ENCODE data around the gene STMP1.
A peak's percentile ranks its signal among the peaks of the same experiment; 100 is the strongest.
"Not testable (repeated sequence)": the region's sequence is repeated elsewhere in the genome, so short reads cannot be mapped to it uniquely, and the experiment has no call there.

STMP1 gene

DNA sequence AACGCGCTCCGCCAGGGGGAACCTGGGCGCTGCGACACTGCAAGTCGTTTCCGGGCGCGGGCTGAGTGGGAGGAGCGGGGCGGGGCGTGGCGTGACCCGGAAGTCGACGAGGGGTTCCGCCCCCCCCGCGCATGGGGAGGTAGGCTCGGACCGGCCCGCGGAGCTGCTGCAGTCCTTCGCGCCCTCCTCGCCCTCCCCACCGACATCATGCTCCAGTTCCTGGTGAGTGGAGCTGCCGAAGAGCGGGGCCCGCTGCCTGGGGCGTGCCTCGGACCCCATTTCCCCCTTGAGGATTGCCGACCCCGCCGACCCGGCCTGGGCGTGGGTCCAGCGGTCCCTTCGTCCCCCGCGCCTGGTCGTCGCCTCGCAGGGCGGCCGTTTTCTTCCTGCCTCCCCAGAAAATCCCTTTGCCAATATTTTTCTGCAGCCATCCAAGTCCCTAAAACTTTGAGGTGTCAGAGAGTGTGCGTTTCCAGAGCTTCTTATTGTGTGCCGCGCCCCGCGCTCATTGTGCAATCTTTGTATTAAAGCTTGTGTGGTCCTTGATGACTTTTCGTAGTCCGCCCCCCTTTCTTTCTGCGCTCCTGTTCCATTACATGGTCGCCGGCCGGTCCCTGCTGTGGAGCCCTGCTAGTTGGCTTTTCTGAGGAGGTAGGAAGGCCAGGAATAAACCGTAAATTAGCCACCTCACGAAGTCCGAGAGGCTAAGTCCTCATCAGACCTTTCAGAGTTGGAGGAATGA is at the start of gene STMP1:
Gene STMP1 (plus strand): TSS at position 142 of the 742 bp plus-strand sequence.
- DNase-seq (ENCODE audit: low read depth) = peak; percentile 94

- no peak for DNase-seq (ENCODE audit: low read depth)
Observed at GRCh38 chr7:135616136-135616535, 46.2 kb upstream of the STMP1 start.

GRCh38 chr7:135617781-135618180 is 44.5 kb upstream of the STMP1 start:
- no peak for DNase-seq (ENCODE audit: low read depth)

DNA sequence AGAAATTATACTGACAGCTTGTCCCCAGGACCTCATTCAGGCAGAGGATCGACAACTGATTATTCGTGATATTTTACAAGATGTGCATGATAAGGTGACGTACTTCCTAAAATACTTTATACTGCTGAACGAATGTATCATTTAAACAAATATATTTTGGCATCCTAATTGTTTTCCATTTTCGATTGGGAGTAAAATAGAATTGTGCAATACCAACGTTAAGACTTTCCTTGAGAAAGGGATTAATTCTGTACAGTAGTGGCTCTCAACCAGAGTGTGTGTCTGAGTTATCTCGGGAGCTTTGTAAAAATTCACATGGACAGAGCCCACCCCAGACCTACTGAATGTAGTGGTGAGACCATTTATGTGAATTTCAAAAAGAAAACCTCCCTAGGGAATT is 43.8 kb upstream of the STMP1 start:
- no peak for DNase-seq (ENCODE audit: low read depth)

DNA sequence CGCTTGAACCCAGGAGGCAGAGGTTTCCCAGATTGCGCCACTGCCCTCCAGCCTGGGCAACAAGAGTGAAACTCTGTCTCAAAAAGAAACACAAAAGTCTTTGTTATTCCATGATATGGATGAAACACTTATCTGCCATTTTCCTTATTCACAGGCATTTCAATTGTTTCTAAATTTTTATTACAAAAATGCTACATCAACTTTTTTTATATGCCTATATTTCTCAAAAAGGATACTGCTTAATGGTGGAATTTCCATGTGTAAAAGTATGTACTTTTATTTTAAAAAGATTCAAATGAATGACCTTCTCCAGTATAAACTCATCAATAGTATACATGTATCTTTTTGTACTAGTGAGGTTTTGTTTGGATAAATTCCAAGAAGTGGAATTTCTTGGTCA is 41.9 kb upstream of the STMP1 start:
- no peak for DNase-seq (ENCODE audit: low read depth)

GRCh38 chr7:135620980-135621850 is 41.1 kb upstream of the STMP1 start:
- DNase-seq (ENCODE audit: low read depth) = peak; percentile 89

DNA sequence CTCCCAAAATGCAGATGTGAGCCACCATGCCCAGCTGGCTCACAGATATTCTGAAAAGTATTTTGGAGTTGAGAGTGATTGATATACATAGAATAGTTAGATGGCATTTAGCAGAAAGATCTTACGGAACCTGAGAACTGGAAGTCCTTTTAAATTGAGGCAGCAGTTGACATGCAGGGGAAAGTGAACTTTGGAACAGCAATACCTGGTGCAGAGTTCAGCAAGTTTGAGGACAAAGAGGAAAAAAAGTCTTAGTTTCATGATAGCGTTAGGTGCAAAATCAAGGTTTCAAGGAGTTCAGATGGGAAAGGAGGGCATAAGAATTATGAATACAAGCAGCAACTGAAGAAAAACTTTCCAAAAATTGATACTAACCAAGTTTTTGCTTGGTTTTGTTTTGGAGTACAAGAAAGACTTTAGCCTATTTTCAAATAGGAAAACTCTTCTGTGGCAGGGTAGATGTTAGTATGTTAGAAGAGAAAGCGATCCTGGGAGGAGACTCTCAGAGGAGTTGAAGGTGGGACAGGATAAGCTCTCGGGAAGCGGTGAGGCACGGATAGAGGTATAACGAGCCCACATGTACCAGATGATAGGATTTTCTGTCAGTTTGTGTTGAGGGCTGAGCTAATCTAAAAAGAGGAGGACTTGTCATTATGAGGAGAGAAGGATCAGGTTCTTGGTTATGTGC is 28.0 kb upstream of the STMP1 start:
- DNase-seq (ENCODE audit: low read depth) = no peak

- DNase-seq (ENCODE audit: low read depth) = not testable (repeated sequence)
Observed at GRCh38 chr7:135639690-135640089, 22.6 kb upstream of the STMP1 start.

DNA sequence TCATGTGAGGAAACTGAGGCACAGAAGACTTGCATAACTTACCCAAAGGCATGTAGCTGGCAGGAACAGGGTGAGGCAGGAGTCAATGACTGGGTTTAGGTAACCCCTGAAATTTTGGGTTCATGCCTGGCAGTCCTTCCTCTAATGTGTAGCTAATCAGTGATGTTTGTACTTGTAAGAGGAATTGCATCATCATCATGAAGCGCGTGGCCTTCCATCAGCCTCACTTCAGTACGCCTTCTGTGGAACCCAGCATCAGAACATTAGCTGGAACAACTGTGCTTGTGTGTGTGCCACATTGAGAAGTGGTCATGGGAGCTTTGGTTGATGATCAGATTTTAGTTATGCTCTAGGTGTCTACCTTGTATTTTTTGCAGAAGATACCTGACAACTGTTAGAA is 18.2 kb upstream of the STMP1 start:
- no peak for DNase-seq (ENCODE audit: low read depth)

DNA sequence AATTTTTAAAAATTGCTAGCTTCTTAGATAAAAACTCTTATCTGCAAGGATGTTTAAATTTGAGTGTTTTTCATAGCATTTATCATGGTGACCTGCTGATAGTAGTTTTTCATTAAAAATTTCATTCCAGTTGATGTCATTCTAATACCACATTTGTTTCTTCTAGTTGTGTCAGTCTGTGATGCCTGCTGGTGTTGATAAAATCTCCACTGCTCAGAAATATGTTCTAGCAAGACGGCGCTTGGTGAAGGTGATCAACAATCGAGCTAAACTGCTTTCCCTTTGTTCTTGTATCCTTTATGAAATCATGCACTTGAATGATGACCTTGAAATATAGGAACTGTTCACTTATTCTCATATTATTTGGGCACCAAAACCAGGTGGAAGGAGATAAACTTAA is 17.6 kb upstream of the STMP1 start:
- no peak for DNase-seq (ENCODE audit: low read depth)

GRCh38 chr7:135645296-135645904 is 16.9 kb upstream of the STMP1 start:
- peak; percentile 62 for DNase-seq (ENCODE audit: low read depth)

- DNase-seq (ENCODE audit: low read depth) = no peak
Observed at GRCh38 chr7:135647755-135648154, 14.6 kb upstream of the STMP1 start.

GRCh38 chr7:135648235-135648634 is 14.1 kb upstream of the STMP1 start:
- no peak for DNase-seq (ENCODE audit: low read depth)

DNA sequence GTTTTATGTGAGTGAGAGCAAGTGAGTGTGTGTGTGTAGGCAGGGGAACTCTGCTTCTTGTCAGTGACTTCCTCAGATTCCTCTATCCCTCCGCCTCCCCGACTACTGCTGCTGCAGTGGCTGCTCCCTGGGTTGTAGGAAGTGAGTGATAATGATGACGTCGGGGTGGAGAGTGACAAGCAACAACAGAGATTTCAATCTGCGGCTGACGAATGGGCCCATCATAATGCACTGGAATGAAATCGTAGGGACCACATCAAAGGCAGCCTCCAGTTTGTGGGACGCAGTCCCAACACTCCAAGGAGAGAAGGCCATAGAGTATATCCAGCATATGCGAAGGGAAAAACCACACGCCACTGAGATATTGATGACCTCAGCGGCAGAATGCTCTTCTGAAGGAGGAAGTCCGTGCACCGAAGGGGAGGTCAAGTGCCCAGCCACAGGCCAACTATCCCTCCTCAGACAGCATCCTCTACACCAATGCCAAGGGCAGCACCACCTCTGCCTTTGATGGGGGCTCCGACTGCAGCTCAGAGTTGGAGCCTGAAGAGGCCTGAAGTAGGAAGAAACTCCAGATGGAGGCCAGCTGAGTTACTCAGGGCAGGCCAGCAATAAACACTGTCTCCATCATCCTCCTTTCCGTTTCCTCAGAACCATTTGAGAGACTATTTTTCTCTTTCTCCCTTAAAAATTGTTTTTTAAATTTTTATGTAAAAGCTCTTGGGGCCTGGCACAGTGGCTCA is 11.3 kb upstream of the STMP1 start:
- peak; percentile 22 for DNase-seq (ENCODE audit: low read depth)

GRCh38 chr7:135653340-135654080 is 8.8 kb upstream of the STMP1 start:
- DNase-seq (ENCODE audit: low read depth) = no peak

DNA sequence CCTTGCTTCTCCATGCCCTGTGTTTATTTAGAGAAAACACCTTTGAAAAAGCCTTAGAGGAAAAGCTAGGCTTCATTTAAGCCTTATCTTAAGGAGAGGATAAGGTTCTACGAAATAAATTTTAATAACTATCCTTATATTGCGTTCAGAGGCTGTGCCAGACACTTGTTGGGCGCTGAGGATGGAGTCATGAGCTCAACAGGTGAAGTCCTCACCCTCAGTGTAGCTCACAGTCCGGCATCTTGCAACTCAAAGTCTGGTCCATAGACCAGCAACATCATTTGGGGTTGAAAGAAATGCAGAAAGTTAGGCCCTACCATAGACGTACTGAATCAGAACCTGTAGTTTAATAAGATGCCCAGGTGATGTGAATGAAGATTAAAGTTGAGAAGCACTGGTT is 3.8 kb upstream of the STMP1 start:
- DNase-seq (ENCODE audit: low read depth) = no peak

- DNase-seq (ENCODE audit: low read depth) = no peak
Observed at GRCh38 chr7:135659159-135659846, 3.0 kb upstream of the STMP1 start.

DNA sequence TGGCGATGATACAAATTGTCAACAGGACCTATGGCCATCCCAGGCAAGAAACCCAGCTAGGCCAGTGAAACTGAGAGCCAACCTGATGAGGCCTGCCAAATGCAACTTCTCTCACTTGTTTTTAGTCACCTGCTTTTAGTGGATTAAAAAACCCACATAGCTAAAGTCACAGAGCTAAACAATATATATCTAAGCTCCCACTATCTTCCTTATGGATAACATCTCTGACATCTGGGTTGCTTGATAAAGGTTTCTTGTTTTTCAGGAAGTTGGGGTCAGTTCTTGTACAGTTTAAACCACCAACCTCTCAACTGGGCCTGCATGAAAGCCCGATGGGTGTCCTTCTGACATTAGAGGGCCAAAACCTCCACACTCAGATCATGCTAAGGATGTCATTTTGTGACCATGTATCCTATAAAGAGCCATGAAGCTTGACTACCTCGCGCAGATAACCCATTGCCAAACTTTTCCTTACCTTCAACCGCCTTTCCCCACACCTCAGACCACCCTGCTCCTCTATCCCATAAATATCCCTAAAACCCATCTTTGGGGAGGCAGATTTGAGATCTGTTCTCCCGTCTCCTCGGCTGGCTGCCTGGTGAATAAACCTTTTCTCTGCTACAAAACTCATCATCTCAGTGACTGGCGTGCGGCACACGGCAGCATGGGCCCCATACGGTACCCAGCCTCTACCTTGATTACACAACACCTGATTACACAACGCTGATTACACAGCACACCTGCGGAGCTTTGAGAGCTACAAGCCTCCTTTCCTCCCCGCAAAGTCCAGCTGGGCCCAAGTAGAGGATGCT is 797 bp upstream of the STMP1 start:
- no peak for DNase-seq (ENCODE audit: low read depth)

- no peak for DNase-seq (ENCODE audit: low read depth)
Observed at GRCh38 chr7:135662123-135662372, 266 bp upstream of the STMP1 start.

All from EH (cell line).